VCaP (cell line): ENCODE results near the gene DIABLO.

ENCODE experiments used
- H3K27ac ChIP-seq: fragments of 450-650 bp; 2 replicates; pipeline ENCODE4 v1.5.1; 2017
- CTCF ChIP-seq: fragments of 450-650 bp; conservative IDR thresholded peaks from 2 replicates; pipeline ENCODE4 v1.5.1; 2017; ENCODE audit warnings: mild to moderate bottlenecking, moderate library complexity

The DIABLO gene

GRCh38 chr12:122230798-122231197, 4.9 kb upstream of the DIABLO start:
- no peak for TF ChIP-seq CTCF

GRCh38 chr12:122228092-122228491, 2.2 kb upstream of the DIABLO start:
- no peak overlapping the region for H3K27ac ChIP-seq
- no peak for TF ChIP-seq CTCF

More at GRCh38 chr12:122230798-122231197, 4.9 kb upstream of the DIABLO start:
- no peak overlapping the region for H3K27ac ChIP-seq

GRCh38 chr12:122227341-122227740, 1.5 kb upstream of the DIABLO start:
- TF ChIP-seq CTCF = no peak
- peak overlapping the region; percentile 96 for H3K27ac ChIP-seq

- peak overlapping the region; percentile 96 for H3K27ac ChIP-seq
- TF ChIP-seq CTCF = no peak
These were observed 694 bp upstream of the DIABLO start for GRCh38 chr12:122226366-122227125.

GRCh38 chr12:122216445-122216844, 9.4 kb downstream of the DIABLO start:
- no peak overlapping the region for H3K27ac ChIP-seq

GRCh38 chr12:122215771-122216170, 10.1 kb downstream of the DIABLO start:
- H3K27ac ChIP-seq = no peak overlapping the region
- TF ChIP-seq CTCF = no peak

More at GRCh38 chr12:122216445-122216844, 9.4 kb downstream of the DIABLO start:
- no peak for TF ChIP-seq CTCF

GRCh38 chr12:122208073-122208820, 17.6 kb downstream of the DIABLO start:
- no peak for TF ChIP-seq CTCF
- H3K27ac ChIP-seq = no peak overlapping the region
